ENCODE results near the gene DLGAP5.

- TF ChIP-seq, protein P1, sequence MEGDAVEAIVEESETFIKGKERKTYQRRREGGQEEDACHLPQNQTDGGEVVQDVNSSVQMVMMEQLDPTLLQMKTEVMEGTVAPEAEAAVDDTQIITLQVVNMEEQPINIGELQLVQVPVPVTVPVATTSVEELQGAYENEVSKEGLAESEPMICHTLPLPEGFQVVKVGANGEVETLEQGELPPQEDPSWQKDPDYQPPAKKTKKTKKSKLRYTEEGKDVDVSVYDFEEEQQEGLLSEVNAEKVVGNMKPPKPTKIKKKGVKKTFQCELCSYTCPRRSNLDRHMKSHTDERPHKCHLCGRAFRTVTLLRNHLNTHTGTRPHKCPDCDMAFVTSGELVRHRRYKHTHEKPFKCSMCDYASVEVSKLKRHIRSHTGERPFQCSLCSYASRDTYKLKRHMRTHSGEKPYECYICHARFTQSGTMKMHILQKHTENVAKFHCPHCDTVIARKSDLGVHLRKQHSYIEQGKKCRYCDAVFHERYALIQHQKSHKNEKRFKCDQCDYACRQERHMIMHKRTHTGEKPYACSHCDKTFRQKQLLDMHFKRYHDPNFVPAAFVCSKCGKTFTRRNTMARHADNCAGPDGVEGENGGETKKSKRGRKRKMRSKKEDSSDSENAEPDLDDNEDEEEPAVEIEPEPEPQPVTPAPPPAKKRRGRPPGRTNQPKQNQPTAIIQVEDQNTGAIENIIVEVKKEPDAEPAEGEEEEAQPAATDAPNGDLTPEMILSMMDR (CRISPR knock-in tag; IDR thresholded peaks at IDR 0.05) = no peak
- TF ChIP-seq EP300 (IDR thresholded peaks at IDR 0.05; ENCODE audit: low read depth in 2 of 2, low read length in 2 of 2) (no peak), EP300 (CRISPR knock-in tag; IDR thresholded peaks at IDR 0.05; ENCODE audit: borderline replicate concordance) (no peak), NFATC3 (CRISPR knock-in tag; IDR thresholded peaks at IDR 0.05) (no peak), RAD21 (CRISPR knock-in tag; IDR thresholded peaks at IDR 0.05) (no peak), ZBTB42 (CRISPR knock-in tag; IDR thresholded peaks at IDR 0.05) (no peak), ZNF414 (CRISPR knock-in tag; IDR thresholded peaks at IDR 0.05) (no peak), NFE2 (CRISPR knock-in tag; IDR thresholded peaks at IDR 0.05) (no peak), HIVEP1 (CRISPR knock-in tag; IDR thresholded peaks at IDR 0.05) (no peak), ZFP1 (CRISPR knock-in tag; IDR thresholded peaks at IDR 0.05) (no peak), ZZZ3 (CRISPR knock-in tag; IDR thresholded peaks at IDR 0.05; ENCODE audit: borderline replicate concordance) (no peak)
Measured at GRCh38 chr14:55111122-55111708, 80.2 kb downstream of the DLGAP5 start.
